Measurements from ENCODE around the gene TULP4.

- TF ChIP-seq EZH2 (IDR thresholded peaks at IDR 0.05) (no peak), POLR2AphosphoS5 (IDR thresholded peaks at IDR 0.05; ENCODE audit: borderline replicate concordance, low read depth, low read length) (no peak), FOXP2 (optimal IDR thresholded peaks at IDR 0.05; ENCODE audit: control extremely low read depth, extremely low read length, insufficient read depth) (no peak)
Observed at GRCh38 chr6:158409451-158409850, 97.2 kb downstream of the TULP4 start.

Measured in SK-N-MC (cell line).